ENCODE data around the gene C3orf20.

DNA sequence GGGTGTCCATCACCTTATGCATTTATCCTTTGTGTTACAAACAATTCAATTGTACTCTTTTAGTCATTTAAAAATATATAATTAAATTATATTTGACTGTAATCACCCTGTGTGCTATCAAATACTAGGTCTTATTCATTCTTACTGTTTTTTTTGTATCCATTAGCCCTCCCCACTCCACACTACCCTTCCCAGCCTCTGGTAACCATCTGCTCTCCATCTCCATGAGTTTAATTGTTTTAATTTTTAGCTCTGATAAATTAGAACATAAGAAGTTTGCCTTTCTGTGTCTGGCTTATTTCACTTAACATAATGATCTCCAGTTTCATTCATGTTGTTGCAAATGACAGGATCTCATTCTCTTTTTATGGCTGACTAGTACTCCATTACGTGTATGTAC, 16.8 kb downstream of the C3orf20 start:
- TF ChIP-seq POLR2A (IDR thresholded peaks at IDR 0.05; ENCODE audit: low read length), result no peak
- no peak for TF ChIP-seq GATA1 (IDR thresholded peaks at IDR 0.05; ENCODE audit: low read depth, low read length)

Data from erythroblast (primary cell).